GM12878 (cell line): ENCODE measurements around the gene SULT2B1. TPM values are rescaled to one million over a fixed set of nuclear protein-coding genes. Genes with fewer than 3 reads are reported as not detected.

Experiments used
- ATAC-seq: fragments of 200-7000 bp; cut with Tn5 transposase; 3 replicates; pipeline ENCODE4 v1.9.1; 2020; ENCODE audit warnings: mild to moderate bottlenecking, moderate library complexity
- BruUV-seq: library from RNA; stranded (reverse); fragments of 400-500 nt; replicated peaks from 2 replicates; lab custom pipeline; 2021; lab: Mats Ljungman, UMichigan
- CTCF ChIA-PET: fragments of 300-600 bp; sonication (Branson Sonifier 250); formaldehyde crosslinking; extraction: SDS; loops from one replicate; lab custom pipeline; 2021; ENCODE audit warnings: inconsistent platforms; lab: Yijun Ruan, JAX
- POLR2A ChIA-PET: fragments of 350-600 bp; formaldehyde crosslinking; extraction: SDS; loops from one replicate; lab custom pipeline; 2021; ENCODE audit warnings: inconsistent platforms; lab: Charles Lee
- RAD21 ChIA-PET: fragments of 300-600 bp; sonication (Branson Sonifier 250); formaldehyde crosslinking; loops from one replicate; lab custom pipeline; 2023; ENCODE audit warnings: antibody characterized with exemption; ENCODE audit not compliant: unreplicated experiment; lab: Charles Lee
- SMC1A ChIA-PET: fragments of 300-600 bp; sonication (Branson Sonifier 250); formaldehyde crosslinking; loops from one replicate; lab custom pipeline; 2023; ENCODE audit not compliant: unreplicated experiment, uncharacterized antibody; lab: Charles Lee
- DNase-seq: peaks from one replicate; pipeline ENCODE4 v3.0.0-alpha.2; 2011; ENCODE audit warnings: low read depth, low spot score
- FAIRE-seq: peaks from 3 replicates; lab custom pipeline; 2011; peaks lifted over from hg19 to GRCh38; lab: Jason Lieb, UNC
- H2AFZ ChIP-seq: 2 replicates; pipeline ENCODE4 v1.6.0; 2011; ENCODE audit warnings: low read depth, low read length, control low read depth; ENCODE audit not compliant: control insufficient read depth
- H3K27ac ChIP-seq: 2 replicates; pipeline ENCODE4 v1.5.1; 2011; ENCODE audit warnings: control low read depth; ENCODE audit not compliant: control insufficient read depth, insufficient read depth
- H3K27me3 ChIP-seq, 2 experiments: replicated peaks in 1 of 2; 2 replicates each; pipeline versions ENCODE4 v1.6.0 to v1.6.1; 2011; ENCODE audit warnings: low read length in 1 of 2; ENCODE audit not compliant: control insufficient read depth in 2 of 2, insufficient read depth in 2 of 2
- H3K36me3 ChIP-seq, 2 experiments: 2 replicates each; pipeline ENCODE4 v1.5.1; 2011; ENCODE audit warnings: low read length in 1 of 2; ENCODE audit not compliant: control insufficient read depth in 2 of 2, insufficient read depth in 2 of 2
- H3K4me1 ChIP-seq: 2 replicates; pipeline ENCODE4 v1.6.1; 2011; ENCODE audit warnings: mild to moderate bottlenecking, low read length, moderate library complexity, mixed read lengths; ENCODE audit not compliant: control insufficient read depth, insufficient read depth
- H3K4me2 ChIP-seq: 2 replicates; pipeline ENCODE4 v1.6.0; 2011; ENCODE audit warnings: control low read depth; ENCODE audit not compliant: control insufficient read depth, insufficient read depth
- H3K4me3 ChIP-seq: fragments of 200-600 bp; sonication (generic); 2 replicates; pipeline ENCODE4 v1.5.1; 2016
- H3K79me2 ChIP-seq: 2 replicates; pipeline ENCODE4 v1.6.0; 2011; ENCODE audit warnings: low read length; ENCODE audit not compliant: control insufficient read depth, insufficient read depth
- H3K9ac ChIP-seq: 2 replicates; pipeline ENCODE4 v1.8.0; 2011; ENCODE audit warnings: low read length, control low read depth, mixed read lengths; ENCODE audit not compliant: control insufficient read depth, insufficient read depth
- H3K9me3 ChIP-seq: replicated peaks from 3 replicates; pipeline ENCODE4 v1.5.1; 2011; ENCODE audit warnings: mild to moderate bottlenecking, low read length; ENCODE audit not compliant: control insufficient read depth, insufficient read depth
- H4K20me1 ChIP-seq: 2 replicates; pipeline ENCODE4 v1.6.0; 2011; ENCODE audit not compliant: control insufficient read depth, insufficient read depth
- ATF7 ChIP-seq: fragments of 450-650 bp; IDR thresholded peaks from 2 replicates; pipeline ENCODE4 v1.6.1; 2016; ENCODE audit warnings: low read depth, mild to moderate bottlenecking
- BMI1 ChIP-seq: fragments of 450-650 bp; IDR thresholded peaks from 2 replicates; pipeline ENCODE4 v1.6.1; 2016; ENCODE audit warnings: mild to moderate bottlenecking, moderate library complexity, borderline replicate concordance
- CBFB ChIP-seq: IDR thresholded peaks from 2 replicates; pipeline ENCODE4 v1.6.1; 2016; ENCODE audit warnings: antibody characterized with exemption, low read depth
- E2F4 ChIP-seq: IDR thresholded peaks from 2 replicates; pipeline ENCODE4 v1.6.1; 2012; ENCODE audit warnings: low read depth, low read length, improper control_type of control experiment
- EED ChIP-seq: sonication (generic); IDR thresholded peaks from 2 replicates; pipeline ENCODE4 v1.6.1; 2016; ENCODE audit warnings: antibody characterized with exemption, low read depth
- EGR1 ChIP-seq, 2 experiments: IDR thresholded peaks; 1 replicate in 1 of 2; 2 replicates in 1 of 2; pipeline ENCODE4 v1.6.1; 2011 to 2012; ENCODE audit warnings: low read depth in 2 of 2, low read length in 2 of 2, borderline replicate concordance in 1 of 2, mild to moderate bottlenecking in 1 of 2, moderate library complexity in 1 of 2
- HDGF ChIP-seq: fragments of 450-650 bp; IDR thresholded peaks from 2 replicates; pipeline ENCODE4 v1.6.1; 2016; ENCODE audit warnings: antibody characterized with exemption
- NFXL1 ChIP-seq: fragments of 450-650 bp; IDR thresholded peaks from 2 replicates; pipeline ENCODE4 v1.6.1; 2017; ENCODE audit warnings: antibody characterized with exemption, mild to moderate bottlenecking, borderline replicate concordance
- RB1 ChIP-seq: fragments of 450-650 bp; formaldehyde crosslinking; IDR thresholded peaks from 2 replicates; pipeline ENCODE4 v1.6.1; 2017; ENCODE audit warnings: mild to moderate bottlenecking, borderline replicate concordance
- RBBP5 ChIP-seq: fragments of 200-600 bp; sonication (generic); conservative IDR thresholded peaks from 2 replicates; pipeline ENCODE4 v1.6.1; 2016
- RFX5 ChIP-seq: IDR thresholded peaks from 2 replicates; pipeline ENCODE4 v1.6.1; 2011; ENCODE audit warnings: low read depth, low read length, improper control_type of control experiment
- SMAD5 ChIP-seq: IDR thresholded peaks from 2 replicates; pipeline ENCODE4 v1.6.1; 2016; ENCODE audit warnings: antibody characterized with exemption, low read depth
- ZNF274 ChIP-seq: IDR thresholded peaks from one replicate; pipeline ENCODE4 v1.8.0; 2011; ENCODE audit not compliant: insufficient read length, insufficient read depth
- ZSCAN29 ChIP-seq: fragments of 450-650 bp; IDR thresholded peaks from 2 replicates; pipeline ENCODE4 v1.6.1; 2017; ENCODE audit warnings: mild to moderate bottlenecking, moderate library complexity
- WGBS: methylation state at CpG from one replicate; pipeline ENCODE4 v1.1.6; 2016; ENCODE audit warnings: low lambda C conversion rate; ENCODE audit not compliant: insufficient replicate concordance, insufficient coverage; ENCODE audit errors: missing lambda C conversion rate; 5-methylcytosine and 5-hydroxymethylcytosine counted together
- in situ Hi-C: fragments of 300-500 bp; cut with MboI; formaldehyde crosslinking; loops from 9 replicates; pipeline ENCODE4 v1.14.3; 2018; ENCODE audit warnings: mixed read lengths
- intact Hi-C: fragments of 100-400 bp; cut with micrococcal nuclease; formaldehyde crosslinking; loops from one replicate; pipeline ENCODE4 v1.14.2; 2022; ENCODE audit not compliant: unreplicated experiment
- polyA plus RNA-seq, 11 experiments: library from polyadenylated mRNA; depleted of rRNA in 4 of 11; unstranded in 6 of 11; stranded (reverse) in 5 of 11; fragments of >200 nt; fragmentation: Nextera tagmentation in 4 of 11; fragmentation: Illumina TruSeq in 1 of 11; extraction: Ambion mirVana in 4 of 11; extraction: Trizol in 1 of 11; gene quantifications; 1 replicate in 1 of 11; 2 replicates in 10 of 11; pipeline versions ENCODE4 v1.2.1 to v1.2.3, GENCODE V29; 2011 to 2016; ENCODE audit warnings: inconsistent platforms in 2 of 11, missing spikeins in 2 of 11, low read depth in 1 of 11
- total RNA-seq, 4 experiments: library from RNA; depleted of rRNA in 3 of 4; stranded (reverse); fragments of >200 nt in 3 of 4; fragmentation: Illumina TruSeq in 1 of 4; extraction: Trizol in 1 of 4; gene quantifications; 2 replicates each; pipeline versions ENCODE4 v1.2.1 to v1.2.3, GENCODE V29; 2013 to 2021

SULT2B1 gene
- total and polyA plus RNA-seq, 10 of the 15 experiments (the other 5 are each of a cell fraction or from before 2014, with no cell fraction given): 0.11 to 0.14 TPM; not detected in 8

- Histone ChIP-seq H3K27ac (no peak overlapping the region), H3K4me3 (no peak overlapping the region), H3K9ac (no peak overlapping the region), H3K4me2 (no peak overlapping the region), H3K9me3 (no peaks in the 10 kb centered on the region), H3K79me2 (no peaks in the 10 kb centered on the region), H3K4me1 (peaks cover 16% of the 10 kb centered on the region), H2AFZ (no peak overlapping the region), H3K27me3 (no peaks in the 10 kb centered on the region), H3K36me3 (no peaks in the 10 kb centered on the region), H4K20me1 (no peaks in the 10 kb centered on the region)
- 64% methylated on average over 4 of the region's 4 CpGs for WGBS
- ATAC-seq (no peak), DNase-seq (no peak), FAIRE-seq (no peak)
- intact Hi-C loops (no loop called here), in situ Hi-C loops (loop anchor here (25.0 kb wide), 1 partner anchor 1243 kb away; the partner anchor contains the start of genes AKT1S1, IL4I1 and TBC1D17)
- ChIA-PET POLR2A (no interaction called here), RAD21 (interaction anchor here (1.6 to 2.1 kb wide), 5 partner anchors 25 to 198 kb away, joined by 6 to 18 read pairs (median 9); partner anchors contain the start of genes RPL18 and SPHK2), SMC1A (interaction anchor here (1.5 to 2.4 kb wide), 3 partner anchors 30 to 198 kb away, joined by 4 to 13 read pairs (median 11); no protein-coding TSS in a partner anchor), CTCF (interaction anchor here (1.9 to 3.6 kb wide), 5 partner anchors 25 to 198 kb away, joined by 6 to 31 read pairs (median 17); partner anchors contain the start of genes RPL18 and SPHK2)
- TF ChIP-seq SMAD5: no peak
- no peak for TF ChIP-seq NFXL1
- TF ChIP-seq CBFB: no peak
- no peak for TF ChIP-seq HDGF
- no peak for TF ChIP-seq RB1
- no peak for TF ChIP-seq EGR1 (IDR thresholded peaks at IDR 0.05; ENCODE audit: borderline replicate concordance in 1 of 2, low read depth in 2 of 2, low read length in 2 of 2)
- TF ChIP-seq ATF7: no peak
- TF ChIP-seq ZSCAN29: no peak
- no peak for TF ChIP-seq BMI1
- no peak for TF ChIP-seq RBBP5
- no peak for TF ChIP-seq EED
- no peak for TF ChIP-seq ZNF274
- TF ChIP-seq RFX5: no peak
- no peak for TF ChIP-seq E2F4
- no TSS peak for BruUV-seq
Observed at GRCh38 chr19:48644355-48644754, 92.4 kb downstream of the SULT2B1 start.
